Dendritic cell treated with granulocyte-macrophage colony-stimulating factor and Interleukin-4, amounts not matched to agents 40 ng/mL and 50 ng/mL, for 4 days (primary cell): ENCODE results near the gene TK1.
A peak's percentile ranks its signal among the peaks of the same experiment; 100 is the strongest.

ENCODE experiments used
- H3K27ac Mint-ChIP-seq: one replicate; pipeline ENCODE4 v1.8.0; 2022; ENCODE audit warnings: mild to moderate bottlenecking, mixed read lengths
- H3K27me3 Mint-ChIP-seq: one replicate; pipeline ENCODE4 v1.8.0; 2022; ENCODE audit warnings: mild to moderate bottlenecking, mixed read lengths
- H3K36me3 Mint-ChIP-seq: one replicate; pipeline ENCODE4 v1.8.0; 2022; ENCODE audit warnings: low read depth, mixed read lengths
- H3K4me1 Mint-ChIP-seq: one replicate; pipeline ENCODE4 v1.8.0; 2022; ENCODE audit warnings: low read depth, mixed read lengths
- H3K4me3 Mint-ChIP-seq: one replicate; pipeline ENCODE4 v1.8.0; 2022; ENCODE audit warnings: mild to moderate bottlenecking, moderate library complexity, mixed read lengths
- H3K9me3 Mint-ChIP-seq: one replicate; pipeline ENCODE4 v1.8.0; 2022; ENCODE audit warnings: mixed read lengths
- intact Hi-C: fragments of 100-400 bp; cut with micrococcal nuclease; formaldehyde crosslinking; loops from one replicate; pipeline ENCODE4 v1.15.0; 2022

The TK1 gene

GRCh38 chr17:78164748-78165607 is 21.9 kb downstream of the TK1 start:
- no peak overlapping the region for H3K27ac Mint-ChIP-seq
- H3K4me1 Mint-ChIP-seq = peaks cover 16% of the 10 kb centered on the region
- no peaks in the 10 kb centered on the region for H3K9me3 Mint-ChIP-seq
- no peak overlapping the region for H3K4me3 Mint-ChIP-seq
- H3K36me3 Mint-ChIP-seq = peaks cover 13% of the 10 kb centered on the region
- intact Hi-C loops = no loop called here
- peaks cover 6% of the 10 kb centered on the region for H3K27me3 Mint-ChIP-seq

- peaks cover 6% of the 10 kb centered on the region for H3K27me3 Mint-ChIP-seq
- H3K4me3 Mint-ChIP-seq = no peak overlapping the region
- intact Hi-C loops = no loop called here
Measured at GRCh38 chr17:78163881-78164747, 22.7 kb downstream of the TK1 start.

DNA sequence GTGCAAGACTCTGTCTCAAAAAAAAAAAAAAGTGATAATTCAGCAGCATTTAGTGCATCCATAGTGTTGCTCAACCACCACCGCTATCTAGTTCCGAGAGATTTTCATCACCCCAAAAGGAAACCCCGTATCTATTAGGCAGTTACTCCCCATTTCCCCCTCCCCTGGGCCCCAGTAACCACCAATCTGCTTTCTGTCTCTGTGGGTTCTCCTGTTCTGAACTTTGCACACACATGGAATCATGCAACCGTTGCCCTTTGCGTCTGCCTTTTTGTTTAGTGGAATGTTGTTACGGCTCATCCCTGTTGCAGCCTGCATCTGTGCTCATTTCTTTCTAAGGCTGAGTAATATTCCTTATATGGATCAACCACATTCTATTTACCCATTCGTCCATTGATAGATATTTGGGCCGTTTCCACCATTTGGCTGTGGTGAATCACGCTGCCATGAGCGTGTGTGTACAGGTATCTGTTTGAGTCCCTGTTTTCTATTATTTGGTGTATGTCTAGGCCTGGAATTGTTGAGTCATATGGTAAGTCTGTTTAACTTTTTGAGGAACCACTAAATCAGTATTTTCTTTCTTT is 27.2 kb downstream of the TK1 start:
- no peak overlapping the region for H3K4me3 Mint-ChIP-seq
- peak overlapping the region; percentile 23 for H3K27ac Mint-ChIP-seq
- peaks cover 33% of the 10 kb centered on the region for H3K4me1 Mint-ChIP-seq
- intact Hi-C loops = no loop called here
- no peaks in the 10 kb centered on the region for H3K36me3 Mint-ChIP-seq
- H3K27me3 Mint-ChIP-seq = peaks cover 2% of the 10 kb centered on the region
- H3K9me3 Mint-ChIP-seq = no peaks in the 10 kb centered on the region

More at GRCh38 chr17:78163881-78164747, 22.7 kb downstream of the TK1 start:
- Mint-ChIP-seq H3K27ac (no peak overlapping the region), H3K4me1 (peaks cover 19% of the 10 kb centered on the region), H3K9me3 (no peaks in the 10 kb centered on the region), H3K36me3 (peaks cover 5% of the 10 kb centered on the region)

DNA sequence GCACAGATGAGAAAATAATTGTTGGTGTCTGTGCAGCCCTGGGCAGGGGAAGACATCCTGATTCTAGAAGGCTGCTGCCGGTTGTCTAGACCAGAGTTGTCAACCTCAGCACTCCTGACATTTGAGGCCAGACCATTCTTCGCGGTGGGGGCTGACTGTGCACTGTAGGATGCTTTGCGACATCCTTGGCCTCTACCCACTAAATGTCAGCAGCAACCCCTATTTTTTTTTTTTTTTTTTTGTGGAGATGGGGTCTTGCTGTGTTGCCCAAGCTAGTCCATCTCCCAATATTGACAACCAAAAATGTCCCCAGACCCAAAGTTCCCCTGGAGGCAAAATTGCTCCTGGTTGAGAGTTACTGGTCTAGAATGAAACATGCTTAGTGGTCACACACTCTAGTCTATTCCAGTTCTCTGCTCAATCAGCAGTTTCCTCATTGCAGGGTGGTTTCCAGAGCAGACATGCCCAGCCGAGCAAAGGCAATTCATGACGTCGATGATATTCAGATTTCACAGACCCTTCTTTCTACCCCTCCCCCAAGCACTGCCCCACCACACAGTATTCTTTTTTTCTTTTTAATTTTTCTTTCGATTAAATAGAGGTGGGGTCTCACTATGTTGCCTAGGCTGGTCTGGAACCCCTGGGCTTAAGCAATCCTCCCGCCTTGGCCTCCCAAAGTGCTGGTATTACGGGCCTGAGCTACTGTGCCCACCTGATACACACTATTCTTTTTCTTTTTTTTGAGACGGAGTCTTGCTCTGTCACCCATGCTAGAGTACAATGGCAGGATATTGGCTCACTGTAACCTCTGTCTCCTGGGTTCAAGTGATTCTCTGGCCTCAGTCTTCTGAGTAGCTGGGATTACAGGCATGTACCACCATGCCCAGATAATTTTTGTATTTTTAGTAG is 31.7 kb downstream of the TK1 start:
- no peaks in the 10 kb centered on the region for H3K27me3 Mint-ChIP-seq
- no peaks in the 10 kb centered on the region for H3K9me3 Mint-ChIP-seq
- intact Hi-C loops = no loop called here
- H3K4me1 Mint-ChIP-seq = peaks cover 36% of the 10 kb centered on the region
- no peak overlapping the region for H3K4me3 Mint-ChIP-seq
- H3K27ac Mint-ChIP-seq = peak overlapping the region; percentile 85
- H3K36me3 Mint-ChIP-seq = no peaks in the 10 kb centered on the region

DNA sequence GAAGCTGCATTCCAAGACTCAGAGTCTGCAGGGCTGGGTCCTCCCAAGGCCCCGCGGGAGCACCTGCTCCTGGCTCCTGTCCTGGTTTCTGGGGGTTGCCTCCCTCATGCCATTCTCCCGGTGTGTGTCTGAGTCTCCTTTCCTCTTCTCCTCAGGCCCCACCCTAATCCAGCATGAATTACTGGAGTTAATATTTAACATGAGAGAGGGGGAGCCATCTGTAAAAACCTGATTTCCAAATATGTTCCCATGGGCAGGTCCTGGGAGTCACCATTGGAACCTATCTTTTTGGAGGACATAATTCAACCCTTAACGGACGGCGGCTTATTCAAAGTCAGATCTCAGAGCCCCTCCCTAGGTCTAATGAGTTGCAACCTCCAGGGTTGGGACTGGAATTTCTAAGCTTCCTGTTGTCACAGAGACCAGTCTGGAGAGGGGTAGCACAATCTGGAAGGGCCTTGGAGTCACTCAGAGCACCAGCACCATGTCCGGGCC is 35.3 kb downstream of the TK1 start:
- Mint-ChIP-seq H3K27me3 (peaks cover 4% of the 10 kb centered on the region), H3K4me1 (peaks cover 33% of the 10 kb centered on the region), H3K9me3 (no peaks in the 10 kb centered on the region), H3K36me3 (no peaks in the 10 kb centered on the region), H3K27ac (peak overlapping the region; percentile 51), H3K4me3 (no peak overlapping the region)
- intact Hi-C loops = no loop called here

DNA sequence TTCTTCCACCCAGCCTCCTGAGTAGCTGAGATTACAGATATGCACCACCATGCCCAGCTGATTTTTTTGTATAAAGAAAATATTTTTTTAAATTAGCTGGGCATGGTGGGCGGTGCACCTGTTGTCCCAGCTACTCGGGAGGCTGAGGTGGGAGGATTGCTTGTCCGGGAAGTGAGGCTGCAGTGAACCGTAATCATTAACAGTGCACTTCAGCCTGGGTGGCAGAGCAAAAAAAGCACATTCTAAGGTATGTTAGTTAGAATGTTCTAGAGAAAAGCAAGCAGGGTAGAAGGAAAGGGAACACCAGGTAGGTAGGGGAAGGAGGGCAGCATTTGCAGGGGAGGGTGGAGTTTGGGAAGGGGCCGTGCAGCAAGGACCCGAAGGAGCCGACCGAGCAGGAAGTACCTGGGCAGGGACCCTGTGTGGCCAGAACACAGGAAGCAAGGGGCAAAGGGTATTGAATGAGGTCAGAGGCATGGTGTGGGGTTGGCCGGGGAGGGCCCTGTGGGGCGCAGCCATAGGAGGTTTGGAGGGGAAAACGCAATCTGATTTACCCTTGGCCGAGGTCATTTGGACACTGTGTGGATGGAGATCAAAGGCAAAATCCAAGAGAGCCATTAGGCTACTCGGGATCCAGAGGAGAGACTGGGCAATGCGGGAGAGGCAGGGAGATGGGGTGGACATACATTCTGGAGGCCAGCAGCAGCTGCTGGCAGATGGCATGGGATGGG is 38.4 kb downstream of the TK1 start:
- Mint-ChIP-seq H3K4me3 (no peak overlapping the region), H3K36me3 (no peaks in the 10 kb centered on the region), H3K27me3 (peaks cover 4% of the 10 kb centered on the region), H3K4me1 (peaks cover 53% of the 10 kb centered on the region), H3K27ac (peak overlapping the region; percentile 28), H3K9me3 (no peaks in the 10 kb centered on the region)
- intact Hi-C loops = no loop called here

DNA sequence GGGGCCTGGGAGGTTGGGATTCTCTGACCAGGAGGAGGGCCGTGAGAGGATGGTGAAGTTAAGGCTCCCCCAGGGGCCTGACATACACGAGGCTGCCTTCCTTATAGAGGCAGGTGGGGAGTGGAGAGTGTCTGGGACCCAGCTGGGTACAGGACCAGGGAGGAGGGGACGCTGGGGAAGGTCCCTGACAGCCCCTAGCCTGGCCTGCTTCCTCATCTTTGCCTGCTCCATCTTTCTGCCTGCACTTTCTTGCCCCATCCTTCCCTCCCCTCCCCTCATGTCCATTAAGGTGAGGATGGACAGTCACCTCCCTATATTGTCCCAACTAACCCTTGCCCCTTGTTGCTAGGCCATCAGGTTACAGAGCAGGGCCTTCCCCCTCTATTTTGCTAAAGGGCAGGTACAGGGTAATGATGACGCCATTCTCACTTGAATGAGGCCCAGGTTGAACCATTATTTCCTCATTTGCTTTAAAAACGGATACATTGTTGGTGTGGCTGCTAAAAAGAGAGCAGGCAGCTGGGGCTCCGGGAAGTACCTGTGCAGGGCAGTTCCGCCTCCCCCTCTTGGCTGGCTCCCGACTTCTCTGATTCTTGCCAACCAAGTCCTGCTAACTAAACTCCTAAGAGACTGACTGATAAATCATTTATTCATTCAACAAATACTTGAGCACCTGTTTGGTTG is 39.4 kb downstream of the TK1 start:
- H3K4me3 Mint-ChIP-seq = no peak overlapping the region
- H3K36me3 Mint-ChIP-seq = peaks cover 5% of the 10 kb centered on the region
- intact Hi-C loops = no loop called here
- no peaks in the 10 kb centered on the region for H3K9me3 Mint-ChIP-seq
- H3K27ac Mint-ChIP-seq = no peak overlapping the region
- peaks cover 4% of the 10 kb centered on the region for H3K27me3 Mint-ChIP-seq
- H3K4me1 Mint-ChIP-seq = peaks cover 60% of the 10 kb centered on the region

DNA sequence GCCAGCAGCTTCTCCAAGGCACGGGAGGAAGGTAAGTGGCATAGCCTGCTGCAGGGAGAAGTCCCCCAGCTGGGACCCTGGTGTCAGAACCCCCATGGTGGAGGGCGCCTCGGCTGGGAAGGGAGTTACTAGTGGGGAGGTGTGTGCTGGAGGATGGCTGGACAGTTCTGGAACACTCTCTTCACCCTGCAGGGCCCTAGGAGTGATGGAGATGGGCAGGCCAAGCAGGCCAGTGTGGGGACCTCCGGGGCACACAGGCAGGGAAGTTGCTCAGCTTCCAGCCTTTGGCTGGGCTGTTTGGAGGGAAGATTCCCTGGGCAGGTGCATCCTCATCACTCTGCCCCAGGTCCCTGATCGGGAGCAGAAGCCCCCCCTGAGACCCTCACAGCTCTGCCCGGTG is 40.0 kb downstream of the TK1 start:
- Mint-ChIP-seq H3K4me3 (no peak overlapping the region), H3K9me3 (no peaks in the 10 kb centered on the region), H3K36me3 (peaks cover 10% of the 10 kb centered on the region), H3K27ac (peak overlapping the region; percentile 70), H3K27me3 (peaks cover 4% of the 10 kb centered on the region), H3K4me1 (peaks cover 66% of the 10 kb centered on the region)
- intact Hi-C loops = no loop called here

- Mint-ChIP-seq H3K27ac (peak overlapping the region; percentile 70), H3K27me3 (peaks cover 4% of the 10 kb centered on the region), H3K9me3 (no peaks in the 10 kb centered on the region), H3K4me3 (no peak overlapping the region), H3K36me3 (peaks cover 14% of the 10 kb centered on the region), H3K4me1 (peaks cover 70% of the 10 kb centered on the region)
- intact Hi-C loops = no loop called here
Measured at GRCh38 chr17:78146471-78146869, 40.4 kb downstream of the TK1 start.

- peaks cover 16% of the 10 kb centered on the region for H3K36me3 Mint-ChIP-seq
- peak overlapping the region; percentile 65 for H3K4me3 Mint-ChIP-seq
- H3K27me3 Mint-ChIP-seq = peaks cover 4% of the 10 kb centered on the region
- peaks cover 84% of the 10 kb centered on the region for H3K4me1 Mint-ChIP-seq
- H3K27ac Mint-ChIP-seq = peak overlapping the region; percentile 89
- no peaks in the 10 kb centered on the region for H3K9me3 Mint-ChIP-seq
- intact Hi-C loops = loop anchor here (1.0 kb wide), 1 partner anchor 29 kb away; no protein-coding TSS in a partner anchor
Measured at GRCh38 chr17:78144736-78145641, 41.9 kb downstream of the TK1 start.

DNA sequence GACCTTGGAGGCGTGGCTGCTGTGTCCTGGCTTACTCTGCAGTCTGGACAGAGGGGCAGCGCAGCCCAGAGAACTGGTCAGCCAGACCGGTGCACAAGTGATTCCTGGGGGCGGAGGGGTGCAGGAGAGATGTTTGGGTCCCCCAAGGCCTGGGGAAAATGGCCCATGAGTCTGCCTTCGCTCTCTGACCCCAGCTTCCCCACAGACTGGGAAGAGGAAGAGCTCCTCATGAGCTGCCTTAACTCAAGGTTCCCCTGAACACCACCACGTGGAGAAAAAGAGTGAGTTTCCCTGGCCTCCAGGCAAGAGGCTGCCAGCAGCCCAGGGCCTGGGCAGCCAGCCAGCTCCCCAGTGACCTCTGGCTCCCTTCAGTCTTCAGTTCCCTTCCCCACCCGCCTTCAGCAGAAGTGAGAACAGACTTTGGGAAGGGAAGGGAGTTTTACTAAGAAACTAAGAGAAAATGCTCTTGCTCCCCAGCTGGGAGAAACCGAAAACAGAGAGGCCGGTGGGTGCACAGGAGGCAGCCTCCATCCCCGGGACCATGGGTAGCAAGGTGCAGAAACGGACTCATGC is 42.6 kb downstream of the TK1 start:
- peaks cover 4% of the 10 kb centered on the region for H3K27me3 Mint-ChIP-seq
- peaks cover 18% of the 10 kb centered on the region for H3K36me3 Mint-ChIP-seq
- H3K9me3 Mint-ChIP-seq = no peaks in the 10 kb centered on the region
- H3K27ac Mint-ChIP-seq = peak overlapping the region; percentile 89
- peak overlapping the region; percentile 65 for H3K4me3 Mint-ChIP-seq
- peaks cover 91% of the 10 kb centered on the region for H3K4me1 Mint-ChIP-seq
- intact Hi-C loops = loop anchor here (1.0 kb wide), 1 partner anchor 30 kb away; no protein-coding TSS in a partner anchor
